GM13976 (cell line): ENCODE results near the gene DERA.

Experiments
- DNase-seq: peaks from one replicate; pipeline ENCODE4 v3.0.0; 2012; ENCODE audit warnings: low spot score
- CTCF ChIP-seq: IDR thresholded peaks from 2 replicates; pipeline ENCODE4 v1.5.1; 2012; ENCODE audit warnings: borderline replicate concordance, mild to moderate bottlenecking; ENCODE audit not compliant: insufficient read depth; ENCODE audit errors: extremely low read depth, missing control alignments, control extremely low read depth
- in situ Hi-C: fragments of 300-500 bp; cut with MboI; formaldehyde crosslinking; loops from one replicate; pipeline ENCODE4 v1.12.0; 2022; ENCODE audit warnings: low sequenced_read_pairs, mixed read lengths, inconsistent platforms; ENCODE audit not compliant: unreplicated experiment

DERA gene

DNA sequence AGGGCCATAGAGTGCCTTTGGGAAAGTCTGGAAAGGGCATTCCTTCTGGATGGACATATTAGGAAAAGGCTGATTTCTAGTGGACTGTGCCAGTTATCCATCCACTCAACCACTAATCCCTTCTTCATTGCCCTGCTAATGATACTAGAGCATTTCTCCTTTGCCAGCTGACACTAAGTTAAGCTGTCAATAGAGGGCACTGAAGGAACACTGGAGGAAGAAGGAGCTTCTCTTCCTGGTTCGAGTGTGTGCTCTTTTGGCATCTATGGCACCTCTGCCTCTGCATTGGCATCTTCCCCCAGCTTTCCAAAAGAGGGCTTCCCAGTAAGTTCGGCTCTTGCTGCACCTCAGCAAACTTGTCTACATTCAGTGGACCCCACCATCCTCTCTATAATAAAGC, 165.4 kb downstream of the DERA start:
- peak; percentile 39 for TF ChIP-seq CTCF

DNA sequence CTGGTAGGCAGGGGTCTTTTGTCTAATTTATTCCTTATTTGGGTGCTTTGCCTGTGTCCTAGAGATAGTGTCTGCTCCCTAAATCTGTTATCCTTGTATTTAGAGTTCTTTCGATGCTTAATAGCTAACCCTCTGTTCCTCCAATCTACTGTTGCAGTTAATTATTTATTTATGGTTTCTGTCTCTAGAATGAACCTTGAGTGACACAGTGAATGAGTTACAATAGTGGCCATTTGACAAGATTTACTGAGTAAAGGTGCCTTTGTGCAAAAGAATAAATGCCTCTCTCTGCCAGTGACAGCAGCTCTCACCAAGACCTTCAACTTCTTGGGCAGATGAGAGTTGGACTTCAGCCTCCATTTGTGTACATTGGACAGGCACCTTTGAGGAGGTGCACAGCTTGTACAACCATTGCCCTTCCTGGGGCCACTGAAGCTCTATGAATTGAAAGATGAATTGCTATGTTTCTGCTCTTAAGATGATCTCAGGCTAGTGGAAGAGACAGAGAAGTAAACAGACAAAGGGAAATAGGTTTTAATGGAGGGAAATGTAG, 165.9 kb downstream of the DERA start:
- DNase-seq, result no peak
- TF ChIP-seq CTCF, result no peak
- in situ Hi-C loops, result no loop called here

More for the DNA sequence above, 165.4 kb downstream of the DERA start:
- DNase-seq, result peak; percentile 18
- in situ Hi-C loops, result no loop called here

- in situ Hi-C loops, result no loop called here
- no peak for DNase-seq
- no peak for TF ChIP-seq CTCF
Observed at GRCh38 chr12:16086462-16086861, 175.3 kb downstream of the DERA start.

DNA sequence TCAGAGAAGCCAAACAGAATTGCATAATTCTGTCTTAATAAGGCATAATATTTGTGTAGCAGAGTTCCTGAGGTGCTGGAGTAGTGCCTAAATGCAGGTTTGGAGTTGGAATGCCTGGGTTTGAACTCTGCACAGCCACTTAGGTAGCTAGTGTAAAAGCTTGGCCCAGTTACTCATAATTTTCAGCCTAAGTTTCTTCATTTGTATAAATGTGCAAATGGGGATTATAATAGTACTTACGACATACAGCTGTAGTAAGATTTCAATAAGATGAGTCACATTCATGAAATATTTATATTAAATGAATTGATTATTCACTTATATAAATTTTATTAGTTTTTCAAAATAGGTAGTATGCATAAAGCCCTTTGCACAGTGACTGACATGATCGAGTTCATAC, 175.8 kb downstream of the DERA start:
- in situ Hi-C loops, result no loop called here
- no peak for TF ChIP-seq CTCF
- DNase-seq, result no peak
